WI38 (cell line): ENCODE results near the gene GPR137B.
"Not testable (repeated sequence)": the region's sequence is repeated elsewhere in the genome, so short reads cannot be mapped to it uniquely, and the experiment has no call there.

Experiments used
- H3K4me3 ChIP-seq: 2 replicates; pipeline ENCODE4 v1.5.1; 2011; ENCODE audit warnings: low read depth, mild to moderate bottlenecking, control low read depth, low read length
- CTCF ChIP-seq: IDR thresholded peaks from 2 replicates; pipeline ENCODE4 v1.5.1; 2012; ENCODE audit warnings: low read depth, mild to moderate bottlenecking, control low read depth, low read length

GPR137B gene

GRCh38 chr1:236142253-236143103 lies at the start of gene GPR137B:
TSS of gene GPR137B (plus strand) at chr1:236142539. CDS start at chr1:236142623, 84 bp downstream.
- H3K4me3 ChIP-seq = peak within 1 kb of the TSS; percentile 76
- no peak for TF ChIP-seq CTCF

GRCh38 chr1:236092899-236093298 lies 49.4 kb upstream of the GPR137B start:
- no peak for TF ChIP-seq CTCF

GRCh38 chr1:236095705-236096520 lies 46.4 kb upstream of the GPR137B start:
- H3K4me3 ChIP-seq = no peak overlapping the region
- TF ChIP-seq CTCF = no peak

More at GRCh38 chr1:236092899-236093298, 49.4 kb upstream of the GPR137B start:
- H3K4me3 ChIP-seq = no peak overlapping the region

GRCh38 chr1:236096660-236097482 lies 45.5 kb upstream of the GPR137B start:
- not testable (repeated sequence) for H3K4me3 ChIP-seq

GRCh38 chr1:236098267-236098666 lies 44.1 kb upstream of the GPR137B start:
- TF ChIP-seq CTCF = no peak
- no peak overlapping the region for H3K4me3 ChIP-seq

- no peak for TF ChIP-seq CTCF
- H3K4me3 ChIP-seq = no peak overlapping the region
These were observed 42.9 kb upstream of the GPR137B start for GRCh38 chr1:236099355-236099974.

GRCh38 chr1:236100799-236101198 lies 41.5 kb upstream of the GPR137B start:
- TF ChIP-seq CTCF = no peak
- no peak overlapping the region for H3K4me3 ChIP-seq
